B cell (primary cell): ENCODE data around the gene KAZN. TPM values are rescaled to one million over a fixed set of nuclear protein-coding genes. Genes with fewer than 3 reads are reported as not detected.
A peak's percentile ranks its signal among the peaks of the same experiment; 100 is the strongest.

Source experiments
- ATAC-seq: fragments of 200-7000 bp; cut with Tn5 transposase; one replicate; pipeline ENCODE4 v1.10.0; 2021; ENCODE audit warnings: low read depth, mild to moderate bottlenecking, moderate number of reproducible peaks, moderate library complexity
- CTCF ChIA-PET: fragments of 350-600 bp; sonication (Branson Sonifier 250); formaldehyde crosslinking; loops from one replicate; lab custom pipeline; 2021; ENCODE audit warnings: antibody characterized with exemption, inconsistent platforms; lab: Charles Lee
- POLR2A ChIA-PET: fragments of 350-600 bp; sonication (Branson Sonifier 250); formaldehyde crosslinking; loops from one replicate; lab custom pipeline; 2021; ENCODE audit warnings: antibody characterized with exemption; lab: Charles Lee
- DNase-seq: peaks from one replicate; pipeline ENCODE4 v3.0.0; 2013
- H2AFZ ChIP-seq: 2 replicates; pipeline ENCODE4 v1.6.1; 2012; ENCODE audit warnings: mild to moderate bottlenecking, low read depth, low read length; ENCODE audit not compliant: insufficient read depth, poor library complexity, severe bottlenecking
- H3K27ac ChIP-seq, 2 donors: 1 replicate in 1 of 2; 2 replicates in 1 of 2; pipeline ENCODE4 v1.5.1; 2012 to 2013; ENCODE audit warnings: low read length in 2 of 2, mild to moderate bottlenecking in 2 of 2, moderate library complexity in 1 of 2
- H3K27me3 ChIP-seq, 4 experiments: fragments of 200-600 bp in 1 of 4; sonication (generic) in 1 of 4; replicated peaks in 1 of 4; 1 replicate in 2 of 4; 2 replicates in 2 of 4; pipeline versions ENCODE4 v1.6.1 to v1.7.0; 2013 to 2016; ENCODE audit warnings: low read length in 3 of 4, mild to moderate bottlenecking in 2 of 4, mixed read lengths in 1 of 4, moderate library complexity in 1 of 4; ENCODE audit not compliant: insufficient read depth in 4 of 4, control insufficient read depth in 3 of 4; ENCODE audit errors: control extremely low read depth in 1 of 4
- H3K36me3 ChIP-seq, 2 experiments: replicated peaks in 1 of 2; 1 replicate in 1 of 2; 2 replicates in 1 of 2; pipeline versions ENCODE4 v1.6.1 to v1.7.1; 2013; ENCODE audit warnings: low read length in 1 of 2; ENCODE audit not compliant: insufficient read depth in 2 of 2, control insufficient read depth in 1 of 2; ENCODE audit errors: control extremely low read depth in 1 of 2, extremely low read depth in 1 of 2
- H3K4me1 ChIP-seq, 2 donors: fragments of 200-600 bp in 1 of 2; sonication (generic) in 1 of 2; 1 replicate in 1 of 2; 2 replicates in 1 of 2; pipeline versions ENCODE4 v1.5.1 to v1.6.1; 2013 to 2017; ENCODE audit warnings: low read length in 2 of 2; ENCODE audit not compliant: control insufficient read depth in 2 of 2, insufficient read depth in 2 of 2
- H3K4me2 ChIP-seq: replicated peaks from 2 replicates; pipeline ENCODE3; 2012; ENCODE audit warnings: mild to moderate bottlenecking, low read depth, low read length; ENCODE audit not compliant: poor library complexity, severe bottlenecking
- H3K4me3 ChIP-seq, 5 experiments: fragments of 200-600 bp in 1 of 5; sonication (generic) in 1 of 5; 1 replicate in 3 of 5; 2 replicates in 2 of 5; pipeline versions ENCODE4 v1.5.1 to v1.7.0; 2011 to 2016; ENCODE audit warnings: low read length in 4 of 5, mild to moderate bottlenecking in 4 of 5, low read depth in 2 of 5, control low read depth in 1 of 5, moderate library complexity in 1 of 5; ENCODE audit not compliant: insufficient read depth in 1 of 5; ENCODE audit errors: control extremely low read depth in 1 of 5, extremely low read depth in 1 of 5
- H3K79me2 ChIP-seq: fragments of 200-600 bp; sonication (generic); one replicate; pipeline ENCODE4 v1.6.0; 2016; ENCODE audit warnings: low read length; ENCODE audit not compliant: control insufficient read depth, insufficient read depth
- H3K9ac ChIP-seq: fragments of 200-600 bp; sonication (generic); 2 replicates; pipeline ENCODE4 v1.6.1; 2017; ENCODE audit warnings: mild to moderate bottlenecking, low read length, moderate library complexity
- H3K9me3 ChIP-seq, 3 donors: one replicate each; pipeline versions ENCODE4 v1.6.1 to v1.7.1; 2013; ENCODE audit warnings: low read length in 2 of 3; ENCODE audit not compliant: control insufficient read depth in 2 of 3, insufficient read depth in 1 of 3; ENCODE audit errors: control extremely low read depth in 1 of 3
- H4K20me1 ChIP-seq: 2 replicates; pipeline ENCODE4 v1.6.0; 2012; ENCODE audit warnings: mild to moderate bottlenecking, low read length; ENCODE audit not compliant: insufficient read depth, control insufficient read depth, poor library complexity, severe bottlenecking
- H3K27ac Mint-ChIP-seq: one replicate; pipeline ENCODE4 v1.8.0; 2021; ENCODE audit warnings: mixed read lengths
- H3K27me3 Mint-ChIP-seq: one replicate; pipeline ENCODE4 v1.8.0; 2021; ENCODE audit warnings: mixed read lengths
- H3K4me1 Mint-ChIP-seq: one replicate; pipeline ENCODE4 v1.8.0; 2021; ENCODE audit warnings: mixed read lengths
- H3K4me3 Mint-ChIP-seq: one replicate; pipeline ENCODE4 v1.8.0; 2021; ENCODE audit warnings: mixed read lengths
- H3K9me3 Mint-ChIP-seq: one replicate; pipeline ENCODE4 v1.8.0; 2022; ENCODE audit warnings: mixed read lengths; ENCODE audit not compliant: insufficient read depth
- EZH2 ChIP-seq: IDR thresholded peaks from 2 replicates; pipeline ENCODE4 v1.6.1; 2012; ENCODE audit warnings: borderline replicate concordance, low read depth, mild to moderate bottlenecking, moderate library complexity, low read length; ENCODE audit not compliant: insufficient read depth, poor library complexity, severe bottlenecking
- WGBS: methylation state at CpG from one replicate; pipeline ENCODE4 v1.1.5; 2013; ENCODE audit warnings: missing lambda C conversion rate; ENCODE audit not compliant: insufficient coverage; 5-methylcytosine and 5-hydroxymethylcytosine counted together
- intact Hi-C: fragments of 100-400 bp; cut with micrococcal nuclease; formaldehyde crosslinking; loops from one replicate; pipeline ENCODE4 v1.10.0; 2022
- polyA plus RNA-seq: library from polyadenylated mRNA; depleted of rRNA; stranded (reverse); fragments of >200 nt; gene quantifications from 2 replicates; pipeline ENCODE4 v1.2.3, GENCODE V29; 2012
- total RNA-seq, 2 donors: library from RNA; stranded (reverse); fragments of 120-200 nt in 1 of 2; gene quantifications; 1 replicate in 1 of 2; 2 replicates in 1 of 2; pipeline versions ENCODE4 v1.2.3 to v1.2.4, GENCODE V29; 2013 to 2022
- TF ChIP-seq, protein P1 (sequence below): fragments of 200-600 bp; IDR thresholded peaks from one replicate; pipeline ENCODE4 v1.8.0; 2022; ENCODE audit warnings: antibody characterized with exemption, mild to moderate bottlenecking

KAZN gene
- total and polyA plus RNA-seq, 2 donors (not counting 1 experiment from before 2014, with no cell fraction given), result 0.13 to 0.39 TPM

- peaks cover 61% of the 10 kb centered on the region for H3K27me3 Mint-ChIP-seq
- Histone ChIP-seq H3K4me3 (no peak overlapping the region), H4K20me1 (no peaks in the 10 kb centered on the region), H3K9me3 (peaks cover 0 to 6% (median 2%) of the 10 kb centered on the region in 3 donors), H3K36me3 (no peaks in the 10 kb centered on the region), H3K4me2 (no peak overlapping the region), H3K4me1 (peaks cover 12 to 14% of the 10 kb centered on the region in 2 donors), H3K27ac (no peak overlapping the region), H3K79me2 (no peaks in the 10 kb centered on the region), H3K27me3 (peaks cover 0 to 43% (median 17%) of the 10 kb centered on the region in 4 experiments), H3K9ac (no peak overlapping the region), H2AFZ (no peak overlapping the region)
- no peak for DNase-seq
- intact Hi-C loops, result no loop called here
- H3K9me3 Mint-ChIP-seq, result no peaks in the 10 kb centered on the region
- no peak overlapping the region for H3K27ac Mint-ChIP-seq
- TF ChIP-seq, protein P1, sequence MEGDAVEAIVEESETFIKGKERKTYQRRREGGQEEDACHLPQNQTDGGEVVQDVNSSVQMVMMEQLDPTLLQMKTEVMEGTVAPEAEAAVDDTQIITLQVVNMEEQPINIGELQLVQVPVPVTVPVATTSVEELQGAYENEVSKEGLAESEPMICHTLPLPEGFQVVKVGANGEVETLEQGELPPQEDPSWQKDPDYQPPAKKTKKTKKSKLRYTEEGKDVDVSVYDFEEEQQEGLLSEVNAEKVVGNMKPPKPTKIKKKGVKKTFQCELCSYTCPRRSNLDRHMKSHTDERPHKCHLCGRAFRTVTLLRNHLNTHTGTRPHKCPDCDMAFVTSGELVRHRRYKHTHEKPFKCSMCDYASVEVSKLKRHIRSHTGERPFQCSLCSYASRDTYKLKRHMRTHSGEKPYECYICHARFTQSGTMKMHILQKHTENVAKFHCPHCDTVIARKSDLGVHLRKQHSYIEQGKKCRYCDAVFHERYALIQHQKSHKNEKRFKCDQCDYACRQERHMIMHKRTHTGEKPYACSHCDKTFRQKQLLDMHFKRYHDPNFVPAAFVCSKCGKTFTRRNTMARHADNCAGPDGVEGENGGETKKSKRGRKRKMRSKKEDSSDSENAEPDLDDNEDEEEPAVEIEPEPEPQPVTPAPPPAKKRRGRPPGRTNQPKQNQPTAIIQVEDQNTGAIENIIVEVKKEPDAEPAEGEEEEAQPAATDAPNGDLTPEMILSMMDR, result no peak
- no peak for TF ChIP-seq EZH2
- 6% methylated on average over 20 of the region's 26 CpGs for WGBS
- H3K4me3 Mint-ChIP-seq, result no peak overlapping the region
- POLR2A ChIA-PET, result no interaction called here
- CTCF ChIA-PET, result no interaction called here
- ATAC-seq, result no peak
- peaks cover 9% of the 10 kb centered on the region for H3K4me1 Mint-ChIP-seq
These were observed 433 bp upstream of the KAZN start for GRCh38 chr1:14598007-14598497.

DNA sequence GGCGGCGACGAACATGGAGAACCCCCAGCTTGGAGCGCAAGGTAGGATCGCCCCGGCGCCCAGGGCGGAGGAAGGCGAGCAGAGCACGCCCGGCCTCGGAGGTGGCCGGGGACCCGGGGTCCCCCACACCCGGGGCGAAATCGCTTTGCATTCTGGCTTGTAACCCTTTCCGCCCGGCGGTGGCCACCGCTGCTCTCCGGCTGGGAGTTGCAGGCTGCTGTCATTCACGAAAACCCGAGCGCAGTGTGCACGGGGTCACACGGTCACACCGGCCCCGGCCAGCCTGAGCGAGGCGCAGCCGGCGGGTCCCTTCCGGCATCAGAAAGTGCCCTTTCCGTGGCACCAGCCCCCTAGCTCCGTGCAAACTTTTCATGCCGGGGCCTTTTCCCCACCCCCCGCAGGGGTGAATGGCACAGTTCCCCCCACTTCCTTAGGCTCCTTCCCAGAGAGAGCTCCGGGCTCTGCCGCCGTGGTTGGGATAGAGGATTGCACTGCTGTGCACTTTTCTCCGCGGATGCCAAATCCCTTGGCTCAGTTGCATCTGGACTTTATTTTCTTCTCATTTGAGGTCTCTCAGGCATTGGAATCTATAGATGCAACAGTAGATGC, 802 bp downstream of the KAZN start:
- no peaks in the 10 kb centered on the region for H3K9me3 Mint-ChIP-seq
- Histone ChIP-seq H3K4me2 (peak overlapping the region; percentile 42), H2AFZ (no peak overlapping the region), H4K20me1 (no peaks in the 10 kb centered on the region), H3K4me1 (peaks cover 12 to 14% of the 10 kb centered on the region in 2 donors), H3K9me3 (peaks cover 0 to 6% (median 2%) of the 10 kb centered on the region in 3 donors), H3K27me3 (peaks cover 0 to 44% (median 13%) of the 10 kb centered on the region in 4 experiments), H3K9ac (no peak overlapping the region), H3K27ac (no peak overlapping the region), H3K36me3 (no peaks in the 10 kb centered on the region), H3K79me2 (no peaks in the 10 kb centered on the region), H3K4me3 (no peak overlapping the region)
- POLR2A ChIA-PET, result no interaction called here
- intact Hi-C loops, result no loop called here
- no peak for ATAC-seq
- H3K4me1 Mint-ChIP-seq, result peaks cover 9% of the 10 kb centered on the region
- no peak overlapping the region for H3K27ac Mint-ChIP-seq
- CTCF ChIA-PET, result no interaction called here
- TF ChIP-seq EZH2, result no peak
- TF ChIP-seq, protein P1, result no peak
- DNase-seq, result no peak
- H3K27me3 Mint-ChIP-seq, result peaks cover 64% of the 10 kb centered on the region
- H3K4me3 Mint-ChIP-seq, result no peak overlapping the region
- 2% methylated on average over 43 of the region's 43 CpGs for WGBS
